Measurements from ENCODE around the gene CDCP2.
A peak's percentile ranks its signal among the peaks of the same experiment; 100 is the strongest.

The CDCP2 gene

GRCh38 chr1:54152696-54153095, at the start of gene CDCP2:
Gene CDCP2, minus strand, starts transcription at chr1:54153000. Its CDS starts 78 bp downstream, at chr1:54152922.
- no peak for DNase-seq

- no peak for DNase-seq
Measured at GRCh38 chr1:54200519-54200997, 47.8 kb upstream of the CDCP2 start.

GRCh38 chr1:54199765-54200518, 47.1 kb upstream of the CDCP2 start, which contains the start of the genes CYB5RL and MRPL37:
Gene CYB5RL, minus strand, starts transcription at chr1:54200030. Its CDS starts 4,414 bp downstream, at chr1:54195616.
Gene MRPL37, plus strand, starts transcription at chr1:54200167. Its CDS starts 77 bp downstream, at chr1:54200244.
- peak; percentile 88 for DNase-seq

- DNase-seq = no peak
Measured at GRCh38 chr1:54199151-54199764, 46.5 kb upstream of the CDCP2 start.

- no peak for DNase-seq
Measured at GRCh38 chr1:54193453-54193852, 40.7 kb upstream of the CDCP2 start.

DNA sequence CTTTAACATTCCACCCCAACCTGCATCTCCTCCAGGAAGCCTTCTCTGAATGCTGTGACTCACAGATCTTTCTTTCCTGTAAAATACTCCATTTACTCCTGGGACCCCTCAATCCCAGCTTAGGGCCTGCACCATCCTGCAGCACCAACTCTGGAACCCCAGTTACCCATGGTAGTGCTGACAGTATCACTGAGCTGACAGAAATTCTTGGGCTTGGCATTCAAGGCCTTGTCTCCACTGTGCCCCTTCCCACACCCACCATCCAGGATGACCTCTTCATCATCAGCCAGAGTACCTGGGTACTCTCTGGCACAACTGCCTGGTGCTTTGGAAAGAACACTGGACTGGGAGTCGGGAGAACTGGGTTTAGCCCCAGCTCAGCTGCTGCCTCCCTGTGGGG, 38.7 kb upstream of the CDCP2 start:
- no peak for DNase-seq

- no peak for DNase-seq
Measured at GRCh38 chr1:54190526-54190925, 37.7 kb upstream of the CDCP2 start.

DNA sequence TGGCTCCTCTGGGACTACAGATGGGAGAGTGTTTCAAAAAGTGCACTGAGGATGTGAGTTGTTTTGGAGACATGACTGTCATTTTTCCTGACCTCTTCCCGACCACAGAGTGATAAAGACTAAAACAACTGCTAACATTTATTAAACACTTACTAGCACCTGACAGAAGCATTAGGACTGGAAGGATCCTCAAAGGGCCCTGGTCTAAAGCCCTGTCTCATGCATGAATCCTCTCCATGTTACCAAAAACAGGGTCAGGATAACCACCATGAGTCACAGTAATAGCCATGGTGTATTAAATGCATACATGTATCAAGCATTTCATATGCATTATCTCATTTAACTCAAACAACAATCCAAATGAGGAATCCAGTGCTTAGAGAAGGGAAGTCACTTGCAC, 35.5 kb upstream of the CDCP2 start:
- DNase-seq = no peak

GRCh38 chr1:54186056-54186455, 33.3 kb upstream of the CDCP2 start:
- no peak for DNase-seq

DNA sequence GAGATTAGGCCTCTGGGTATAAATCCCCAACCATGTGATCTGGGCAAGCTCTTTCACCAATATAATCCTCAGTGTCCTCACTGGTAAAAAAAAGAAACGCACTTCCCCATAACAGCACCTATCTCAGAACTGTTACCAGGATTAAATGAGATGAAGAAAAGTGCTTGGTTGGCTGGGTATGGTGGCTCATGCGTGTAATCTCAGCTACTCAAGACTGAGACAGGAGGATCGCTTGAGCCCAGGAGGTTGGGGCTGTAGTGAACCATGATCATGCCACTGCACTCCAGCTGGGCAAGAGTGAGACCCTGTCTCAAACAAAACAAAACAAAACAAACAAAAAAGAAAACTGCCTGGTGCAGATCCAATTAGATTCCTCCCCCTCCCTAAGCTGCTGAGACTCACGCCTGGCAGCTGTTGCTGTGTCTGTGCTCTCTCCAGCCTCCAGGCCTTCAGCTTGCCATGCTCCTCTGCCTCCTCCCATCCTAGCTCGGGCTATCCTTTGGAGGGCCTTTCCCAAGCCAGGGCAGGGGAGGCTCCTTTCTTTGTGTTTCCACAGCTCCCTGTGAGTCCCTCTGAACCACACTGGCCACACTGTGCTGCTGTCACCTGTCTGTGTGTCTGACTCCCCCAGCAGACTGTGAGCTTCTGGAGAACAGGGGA, 28.0 kb upstream of the CDCP2 start:
- no peak for DNase-seq

GRCh38 chr1:54178296-54179070, 25.7 kb upstream of the CDCP2 start:
- no peak for DNase-seq

DNA sequence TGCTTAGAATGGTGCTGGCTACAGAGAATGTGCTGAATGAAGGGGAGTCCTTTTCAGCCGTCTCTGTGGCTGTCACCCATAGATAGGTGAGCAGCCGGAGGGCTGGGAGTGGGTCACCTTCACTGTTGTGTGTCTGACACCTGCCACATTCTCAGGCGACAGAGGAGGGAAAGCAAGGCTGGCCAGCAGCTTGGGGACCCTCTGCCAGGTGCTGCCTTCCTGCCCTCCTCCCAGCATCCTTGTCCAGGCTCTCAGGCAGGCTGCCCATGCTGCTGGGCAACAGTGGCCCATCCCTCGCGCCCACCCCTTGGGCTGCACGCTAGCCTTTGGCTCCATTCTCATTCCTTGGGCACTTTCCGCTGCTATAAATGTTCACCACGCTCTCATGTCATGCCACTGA, 24.9 kb upstream of the CDCP2 start:
- no peak for DNase-seq

GRCh38 chr1:54176621-54177327, 24.0 kb upstream of the CDCP2 start:
- DNase-seq = no peak

DNA sequence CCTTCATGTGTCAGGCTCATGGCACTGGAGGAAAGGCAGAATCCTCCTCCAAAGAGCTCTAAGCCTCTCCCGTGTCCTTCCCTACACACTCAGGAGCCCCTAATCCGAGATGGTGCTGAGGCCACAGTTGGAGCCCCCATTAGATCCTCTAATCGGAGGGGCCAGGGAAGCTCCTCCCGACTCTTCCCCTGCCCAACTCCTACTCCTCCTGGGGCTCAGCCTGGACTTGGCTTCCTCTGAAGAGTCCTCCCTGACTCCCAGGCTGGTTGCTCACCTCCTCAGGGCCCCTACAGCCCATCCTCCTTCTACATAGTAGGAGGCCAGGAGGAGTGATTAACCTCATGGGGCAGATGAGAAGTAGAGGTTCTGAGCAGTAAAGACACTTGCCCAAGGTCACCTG, 21.3 kb upstream of the CDCP2 start:
- DNase-seq = no peak

DNA sequence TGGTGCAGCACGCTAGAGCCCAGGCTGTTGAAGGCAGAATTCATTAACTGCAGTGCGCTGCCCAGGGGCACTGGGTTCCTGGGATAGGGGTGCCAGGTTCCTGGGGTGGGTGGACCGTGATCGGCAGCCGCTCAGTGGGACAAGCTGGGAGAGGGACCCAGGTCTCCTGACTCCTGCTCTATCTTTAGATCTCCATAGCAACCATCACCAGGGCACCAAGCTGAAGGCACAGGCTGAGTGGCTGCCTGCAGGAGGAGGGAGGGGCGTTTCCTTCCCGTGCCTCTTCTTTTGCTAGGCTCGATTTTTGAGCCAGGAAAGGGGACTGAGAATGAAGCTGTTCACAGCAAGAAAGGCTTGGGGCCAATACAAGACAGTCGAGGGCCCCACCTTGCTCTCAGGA, 20.9 kb upstream of the CDCP2 start:
- DNase-seq = no peak

DNA sequence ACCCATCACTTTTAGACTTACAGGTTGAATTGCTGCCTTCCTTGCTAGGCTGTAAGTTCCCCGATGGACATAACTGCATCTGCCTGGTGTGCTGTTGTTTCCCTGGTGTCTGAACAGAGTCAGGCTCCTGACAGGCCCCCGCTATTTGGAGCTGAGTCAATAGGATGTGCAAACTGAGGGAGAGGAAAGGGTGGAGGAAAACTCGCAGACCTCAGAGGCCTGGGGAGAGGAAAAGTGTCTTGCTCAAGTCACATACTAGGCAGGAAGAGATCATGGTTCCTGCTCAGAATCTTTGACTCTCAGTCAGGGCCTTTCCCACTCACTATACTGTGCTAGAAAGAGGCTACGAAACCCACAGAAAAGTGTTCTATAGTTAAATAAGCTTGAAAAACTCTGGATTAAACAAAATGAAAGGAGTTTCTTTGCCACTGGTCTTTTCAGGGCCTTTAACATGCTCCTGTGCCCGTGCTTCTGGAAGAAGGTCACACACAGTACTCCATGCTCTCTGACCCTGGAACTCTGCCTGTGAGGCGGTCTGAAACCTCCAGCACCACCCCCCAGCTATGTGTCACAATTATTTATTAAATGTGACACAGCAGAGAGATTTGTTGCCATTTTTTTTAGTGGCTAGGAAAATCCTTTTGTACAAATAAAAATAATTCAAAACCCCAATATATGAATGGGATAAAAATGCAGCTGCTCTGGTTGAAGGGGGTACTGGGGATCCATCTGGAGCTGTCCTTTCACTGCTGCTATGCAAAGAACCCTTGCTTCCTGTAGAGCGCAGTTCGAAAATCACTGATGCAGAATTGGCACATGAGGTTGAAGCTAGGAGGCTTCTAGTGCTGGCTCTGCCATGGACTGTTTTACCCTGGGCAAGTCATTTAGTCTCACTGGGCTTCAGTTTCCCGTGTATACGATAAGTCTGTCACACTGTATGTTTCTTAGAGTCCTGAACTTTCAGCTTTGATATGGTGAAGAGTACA, 20.1 kb upstream of the CDCP2 start:
- no peak for DNase-seq

DNA sequence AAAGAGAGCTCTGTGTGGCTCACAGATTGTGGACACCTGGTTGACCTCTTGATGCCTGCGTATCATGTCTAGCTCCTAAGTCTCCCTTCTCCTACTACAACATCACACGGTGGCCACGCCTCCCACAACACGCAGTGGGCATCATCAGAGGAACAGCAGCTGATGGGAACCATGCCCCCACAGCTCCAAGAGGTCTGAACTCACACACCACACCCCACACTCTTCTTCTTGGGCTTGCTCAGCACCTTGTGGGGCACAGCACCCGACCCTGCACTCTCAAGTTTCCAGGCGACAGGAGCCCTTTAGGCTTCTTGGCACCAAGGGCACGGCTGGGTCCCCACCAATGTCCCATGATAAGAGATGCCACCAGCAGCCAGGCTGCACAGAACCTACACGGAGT, 18.8 kb upstream of the CDCP2 start:
- DNase-seq = no peak

GRCh38 chr1:54171016-54171415, 18.2 kb upstream of the CDCP2 start:
- DNase-seq = no peak

- no peak for DNase-seq
Measured at GRCh38 chr1:54169068-54169467, 16.3 kb upstream of the CDCP2 start.

- DNase-seq = no peak
Measured at GRCh38 chr1:54168206-54168965, 15.6 kb upstream of the CDCP2 start.
